Dedifferentiated amniotic fluid mesenchymal stem cell (primary cell): ENCODE data around the gene CLIC3.
"Not testable (repeated sequence)": the region's sequence is repeated elsewhere in the genome, so short reads cannot be mapped to it uniquely, and the experiment has no call there.

Source experiments
- DNase-seq: peaks from one replicate; pipeline ENCODE4 v3.0.0-alpha.2; 2016; ENCODE audit errors: extremely low spot score

CLIC3 gene

GRCh38 chr9:136996361-136997292, at the start of gene CLIC3:
Gene CLIC3 (minus strand): TSS chr9:136996568. CDS start chr9:136996543, 25 bp downstream.
- no peak for DNase-seq

DNA sequence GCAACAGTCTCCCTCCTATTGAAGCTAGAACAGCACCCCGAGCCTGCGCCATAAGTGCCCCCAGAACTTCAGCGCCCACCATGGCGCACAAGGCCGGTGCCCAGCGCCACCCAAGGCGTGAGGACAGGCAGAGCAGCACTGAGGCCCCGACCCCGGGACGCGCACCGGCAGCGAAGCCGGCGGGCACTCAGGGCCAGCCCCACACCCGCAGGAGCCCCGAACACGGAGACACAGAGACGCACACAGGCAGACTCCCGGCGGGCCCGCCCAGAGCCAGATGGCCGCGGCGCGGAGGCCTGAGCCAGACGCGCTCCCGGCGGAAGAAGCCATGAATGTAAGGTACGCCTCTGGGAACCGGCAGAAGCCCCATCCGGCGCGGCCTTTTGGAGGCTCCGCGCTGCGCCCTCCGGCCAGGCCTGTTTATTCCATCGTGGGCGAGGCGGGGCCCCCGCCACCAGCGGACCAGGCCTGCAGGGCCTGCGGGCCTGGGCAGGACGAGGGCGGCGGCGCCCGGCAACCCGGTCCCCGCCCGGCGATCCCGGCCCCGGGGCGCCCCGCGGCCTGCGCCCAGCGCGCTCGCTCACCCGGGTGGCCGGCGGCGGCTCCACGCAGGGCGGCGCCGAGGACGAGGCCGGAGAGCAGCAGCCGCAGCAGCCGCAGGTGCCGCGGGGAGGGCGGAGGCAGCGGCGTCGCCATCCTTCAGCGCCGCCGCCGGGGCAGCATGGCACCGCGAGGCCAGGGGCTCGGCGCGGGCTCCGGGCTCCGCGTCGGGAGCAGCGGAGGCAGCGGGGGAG, 49.1 kb upstream of the CLIC3 start:
- no peak for DNase-seq

DNA sequence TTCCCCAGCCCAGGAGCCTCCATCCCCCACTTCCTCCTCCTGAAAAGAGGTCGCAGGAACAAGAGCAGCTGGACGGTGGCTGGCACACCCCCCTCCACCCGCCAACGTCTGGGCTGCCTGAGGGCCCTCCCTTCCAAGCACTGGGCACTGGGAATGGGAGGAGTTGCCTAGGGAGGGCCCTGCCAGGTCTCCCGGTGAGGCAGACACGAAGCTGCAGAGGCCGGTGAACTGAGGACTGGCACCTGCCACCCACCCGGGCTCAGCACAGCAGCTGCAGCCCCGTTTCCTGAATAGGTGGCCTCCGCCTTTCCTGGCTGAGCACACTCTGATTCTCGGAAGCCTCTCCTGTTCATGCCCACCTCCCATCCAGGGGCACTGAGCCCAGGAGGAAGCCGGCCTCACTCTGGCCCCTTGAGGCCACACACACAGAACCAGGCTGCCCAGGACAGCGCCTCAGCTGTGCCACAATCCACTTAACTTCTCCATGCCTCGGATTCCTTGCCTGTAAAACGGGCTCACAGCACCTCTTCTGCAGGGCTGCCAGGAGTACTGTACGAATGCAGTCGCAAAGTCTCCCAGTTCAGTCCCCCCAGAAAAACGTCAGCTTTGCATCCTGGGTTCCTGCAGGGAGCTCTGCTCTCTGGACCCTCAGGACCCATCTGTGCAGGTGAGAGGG, 48.3 kb upstream of the CLIC3 start:
- DNase-seq = no peak

- DNase-seq = no peak
Measured at GRCh38 chr9:137044037-137044436, 47.7 kb upstream of the CLIC3 start.

- DNase-seq = no peak
Measured at GRCh38 chr9:137042751-137043727, 46.7 kb upstream of the CLIC3 start.

GRCh38 chr9:137041124-137041523, 44.8 kb upstream of the CLIC3 start:
- no peak for DNase-seq

DNA sequence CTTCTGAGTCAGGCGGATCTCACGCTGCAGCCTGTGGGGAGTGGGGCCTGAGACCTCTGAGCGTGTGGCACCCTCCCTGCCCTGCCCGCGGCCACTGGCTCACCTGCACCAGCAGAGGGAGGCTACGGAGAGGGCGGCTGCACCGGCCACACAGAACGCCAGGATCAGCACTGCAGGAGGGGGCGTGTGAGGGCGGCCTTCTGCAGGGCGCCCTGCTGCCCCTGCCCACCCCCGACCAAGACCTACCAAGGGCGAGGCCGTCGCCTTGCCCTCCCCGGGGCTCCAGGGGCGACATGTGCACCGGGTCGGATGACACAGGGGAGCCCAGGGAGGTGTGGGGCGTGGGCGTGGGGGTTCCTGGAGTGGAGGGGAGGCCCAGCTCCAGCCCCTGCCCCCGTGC, 44.2 kb upstream of the CLIC3 start:
- no peak for DNase-seq

- no peak for DNase-seq
Measured at GRCh38 chr9:137039611-137040366, 43.4 kb upstream of the CLIC3 start.

- no peak for DNase-seq
Measured at GRCh38 chr9:137038916-137039315, 42.5 kb upstream of the CLIC3 start.

GRCh38 chr9:137037483-137037882, 41.1 kb upstream of the CLIC3 start:
- DNase-seq = no peak

DNA sequence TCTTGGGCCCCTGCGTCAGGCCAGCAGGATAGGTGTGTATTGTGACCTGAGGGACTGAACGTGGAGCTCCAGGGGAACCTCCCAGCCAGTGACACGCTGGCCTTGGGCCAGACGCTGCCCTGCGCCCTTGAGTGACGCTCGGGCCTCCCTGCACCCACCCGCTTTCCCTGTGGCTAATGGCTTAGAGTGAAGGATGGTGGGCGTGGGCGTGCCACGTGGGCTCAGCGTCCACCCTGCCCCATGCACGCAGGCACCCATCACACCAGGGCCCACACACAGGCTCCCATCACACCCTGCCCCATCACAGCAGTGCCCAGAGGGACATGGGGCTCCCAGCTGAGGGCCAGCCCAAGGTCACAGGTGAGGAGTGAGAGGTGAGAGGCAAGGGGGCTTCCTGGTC, 40.7 kb upstream of the CLIC3 start:
- no peak for DNase-seq

DNA sequence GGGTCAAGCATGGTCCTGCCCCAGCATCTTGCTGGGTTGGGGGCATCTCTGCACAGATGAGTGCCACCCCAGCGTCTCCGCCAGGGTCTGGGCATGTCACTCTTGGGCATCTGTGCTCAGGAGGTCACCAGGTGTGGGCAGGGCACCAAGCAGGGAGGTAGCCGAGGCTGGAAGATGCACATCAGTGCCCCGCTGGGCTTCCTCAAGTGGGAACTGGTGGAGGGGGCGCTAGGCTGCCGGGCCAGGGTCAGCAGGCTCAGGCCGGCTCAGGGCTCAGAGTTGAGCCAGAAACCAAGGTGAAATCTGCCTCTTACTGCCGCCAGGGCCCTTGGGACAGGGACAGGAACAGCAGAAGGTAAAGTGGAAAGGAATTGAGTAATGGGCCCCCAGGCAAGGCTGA, 39.6 kb upstream of the CLIC3 start:
- no peak for DNase-seq

DNA sequence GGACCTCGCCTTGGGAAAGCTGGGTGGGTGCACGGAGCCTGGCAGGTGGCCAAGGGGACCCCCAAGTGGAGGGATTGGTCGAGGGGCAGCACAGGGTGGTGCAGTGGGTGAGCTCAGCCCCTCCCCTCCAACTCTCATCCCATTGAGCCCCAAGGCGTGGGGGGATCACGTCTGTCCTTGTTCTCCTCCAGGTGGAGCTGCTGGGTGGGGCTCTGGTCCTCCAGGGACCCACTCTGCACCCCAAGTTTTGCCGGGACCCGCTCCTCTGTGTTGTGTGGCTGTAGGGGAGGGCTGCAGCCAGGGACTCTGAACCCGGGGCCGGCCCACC, 39.1 kb upstream of the CLIC3 start:
- no peak for DNase-seq

DNA sequence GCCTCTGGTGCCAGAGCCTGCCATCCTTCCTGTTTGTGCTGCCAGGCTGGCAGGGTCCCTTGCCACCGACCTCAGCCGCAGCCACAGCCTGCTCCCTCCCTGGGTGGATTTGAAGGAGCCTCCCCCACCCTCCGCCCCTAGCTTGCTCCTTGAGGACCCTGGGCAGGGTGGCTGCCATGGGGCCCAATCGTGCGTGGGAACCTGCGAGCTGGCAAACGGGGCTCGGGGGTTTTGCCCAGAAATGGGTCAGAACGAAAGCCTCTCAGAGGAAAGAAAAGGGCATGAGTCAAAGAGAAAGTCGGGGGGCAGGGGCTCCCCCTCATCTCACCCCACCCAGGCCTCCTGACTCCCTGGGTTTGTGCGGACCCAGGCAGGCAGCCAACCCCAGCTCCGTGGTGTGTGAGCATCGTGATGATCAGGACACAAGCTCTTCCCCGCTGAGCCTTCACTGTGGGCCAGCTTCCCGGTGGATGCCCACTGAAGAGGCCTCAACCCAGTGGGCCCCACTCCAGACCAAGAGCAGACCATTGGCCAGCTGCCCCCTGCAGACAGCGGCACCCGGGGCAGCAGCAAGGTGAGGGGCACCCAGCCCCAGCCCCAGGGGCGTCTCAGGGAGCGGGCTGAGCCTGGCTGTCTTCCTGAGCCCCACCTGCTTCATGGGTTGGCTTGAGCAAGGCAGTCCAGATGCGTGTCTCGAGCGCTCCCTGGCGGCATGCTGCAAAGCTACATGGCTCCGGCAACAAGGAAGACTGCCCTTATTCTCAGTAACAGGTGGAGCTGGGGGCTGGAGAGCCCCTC, 38.5 kb upstream of the CLIC3 start:
- DNase-seq = peak; percentile 63

GRCh38 chr9:137034039-137034708, 37.8 kb upstream of the CLIC3 start:
- DNase-seq = no peak

- not testable (repeated sequence) for DNase-seq
Measured at GRCh38 chr9:137033481-137033880, 37.1 kb upstream of the CLIC3 start.

DNA sequence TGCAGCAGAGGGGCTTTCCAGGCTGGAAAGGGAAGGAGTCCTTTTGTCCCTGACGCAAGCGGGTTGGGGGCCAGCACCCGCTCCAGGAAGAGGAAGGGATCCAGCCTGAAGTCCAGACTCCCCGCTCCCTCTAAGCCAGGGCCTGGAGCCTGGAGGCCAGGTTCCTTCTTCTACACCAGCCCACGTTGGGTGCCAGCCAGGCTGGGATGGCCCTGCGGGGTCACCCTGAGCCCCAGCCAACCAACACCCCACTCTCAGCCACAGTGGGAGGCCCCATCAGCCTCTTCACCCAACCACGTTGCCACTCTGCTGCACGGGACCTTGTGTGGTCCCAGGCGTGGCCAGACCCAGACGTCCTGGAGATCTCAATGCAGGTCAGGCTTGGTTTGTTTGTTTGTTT, 36.5 kb upstream of the CLIC3 start:
- no peak for DNase-seq

- no peak for DNase-seq
Measured at GRCh38 chr9:137031904-137032640, 35.7 kb upstream of the CLIC3 start, which contains the start of gene FUT7. Gene FUT7 (minus strand): TSS chr9:137032088. CDS start chr9:137031991, 97 bp downstream.
